Nephron (organoid): ENCODE data around the gene SIAH1.
A peak's percentile ranks its signal among the peaks of the same experiment; 100 is the strongest.

ENCODE experiments used
- H3K27ac Mint-ChIP-seq, 3 experiments: 2 replicates each; pipeline ENCODE4 v1.8.0; 2020; ENCODE audit warnings: mixed read lengths in 3 of 3, mild to moderate bottlenecking in 2 of 3, moderate library complexity in 1 of 3
- H3K27me3 Mint-ChIP-seq: 2 replicates; pipeline ENCODE4 v1.8.0; 2021; ENCODE audit warnings: low read depth, mild to moderate bottlenecking, moderate library complexity, mixed read lengths
- H3K36me3 Mint-ChIP-seq: 2 replicates; pipeline ENCODE4 v1.8.0; 2020; ENCODE audit warnings: low read depth, mixed read lengths
- H3K4me1 Mint-ChIP-seq: 2 replicates; pipeline ENCODE4 v1.8.0; 2020; ENCODE audit warnings: mixed read lengths
- H3K4me3 Mint-ChIP-seq, 3 experiments: 2 replicates each; pipeline ENCODE4 v1.8.0; 2020; ENCODE audit warnings: mild to moderate bottlenecking in 3 of 3, mixed read lengths in 3 of 3, moderate library complexity in 2 of 3
- H3K9me3 Mint-ChIP-seq: 2 replicates; pipeline ENCODE4 v1.8.0; 2020; ENCODE audit warnings: mixed read lengths
- TF ChIP-seq, protein P1 (sequence below), 3 experiments: fragments of 200-600 bp; sonication (generic); IDR thresholded peaks; one replicate each; pipeline ENCODE4 v1.5.0; 2021; ENCODE audit warnings: antibody characterized with exemption in 3 of 3; ENCODE audit not compliant: unreplicated experiment in 3 of 3

The SIAH1 gene

DNA sequence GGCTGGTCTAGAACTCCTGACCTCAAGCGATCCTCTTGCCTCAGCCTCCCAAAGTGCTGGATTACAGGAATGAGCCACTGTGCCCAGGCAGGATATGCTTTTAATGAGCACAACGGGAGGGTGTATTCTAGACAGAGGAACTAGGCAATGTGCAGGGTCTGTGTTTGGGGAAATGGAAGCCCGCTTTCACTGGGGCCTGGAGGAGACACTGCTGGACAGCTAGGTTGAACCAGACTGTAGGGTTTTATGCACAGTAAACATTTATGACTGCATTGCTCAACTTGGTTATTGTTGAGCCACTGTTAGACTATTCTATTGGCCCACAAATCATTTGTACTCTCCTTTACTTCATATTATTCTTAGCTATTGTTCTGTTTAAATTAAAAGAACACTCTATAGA lies 10.2 kb upstream of the SIAH1 start:
- Mint-ChIP-seq H3K27ac (no peak overlapping the region), H3K36me3 (no peaks in the 10 kb centered on the region), H3K9me3 (no peaks in the 10 kb centered on the region), H3K4me1 (peaks cover 11% of the 10 kb centered on the region), H3K27me3 (no peaks in the 10 kb centered on the region), H3K4me3 (no peak overlapping the region)
- TF ChIP-seq, protein P1, sequence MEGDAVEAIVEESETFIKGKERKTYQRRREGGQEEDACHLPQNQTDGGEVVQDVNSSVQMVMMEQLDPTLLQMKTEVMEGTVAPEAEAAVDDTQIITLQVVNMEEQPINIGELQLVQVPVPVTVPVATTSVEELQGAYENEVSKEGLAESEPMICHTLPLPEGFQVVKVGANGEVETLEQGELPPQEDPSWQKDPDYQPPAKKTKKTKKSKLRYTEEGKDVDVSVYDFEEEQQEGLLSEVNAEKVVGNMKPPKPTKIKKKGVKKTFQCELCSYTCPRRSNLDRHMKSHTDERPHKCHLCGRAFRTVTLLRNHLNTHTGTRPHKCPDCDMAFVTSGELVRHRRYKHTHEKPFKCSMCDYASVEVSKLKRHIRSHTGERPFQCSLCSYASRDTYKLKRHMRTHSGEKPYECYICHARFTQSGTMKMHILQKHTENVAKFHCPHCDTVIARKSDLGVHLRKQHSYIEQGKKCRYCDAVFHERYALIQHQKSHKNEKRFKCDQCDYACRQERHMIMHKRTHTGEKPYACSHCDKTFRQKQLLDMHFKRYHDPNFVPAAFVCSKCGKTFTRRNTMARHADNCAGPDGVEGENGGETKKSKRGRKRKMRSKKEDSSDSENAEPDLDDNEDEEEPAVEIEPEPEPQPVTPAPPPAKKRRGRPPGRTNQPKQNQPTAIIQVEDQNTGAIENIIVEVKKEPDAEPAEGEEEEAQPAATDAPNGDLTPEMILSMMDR (IDR thresholded peaks at IDR 0.05; ENCODE audit: unreplicated experiment in 3 of 3) = no peak

DNA sequence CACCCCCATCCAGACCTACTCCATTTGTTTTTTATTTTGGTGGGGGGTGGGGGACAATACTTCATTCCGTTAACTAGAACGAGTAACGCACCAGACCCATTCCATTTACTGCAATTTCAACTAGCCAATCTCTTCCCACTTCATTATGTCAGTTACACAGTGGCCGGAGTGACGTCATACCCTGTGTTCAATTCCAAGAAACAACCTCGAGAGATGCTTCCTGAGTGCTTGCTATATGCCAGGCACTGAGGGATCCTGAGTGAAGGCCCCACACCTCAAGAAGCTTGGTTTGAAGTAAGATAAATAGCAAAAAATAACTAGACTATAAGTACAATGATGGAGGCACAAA lies 9.1 kb upstream of the SIAH1 start:
- Mint-ChIP-seq H3K4me3 (no peak overlapping the region), H3K4me1 (peaks cover 11% of the 10 kb centered on the region), H3K36me3 (no peaks in the 10 kb centered on the region), H3K27ac (no peak overlapping the region), H3K27me3 (no peaks in the 10 kb centered on the region), H3K9me3 (no peaks in the 10 kb centered on the region)
- TF ChIP-seq, protein P1 (IDR thresholded peaks at IDR 0.05; ENCODE audit: unreplicated experiment in 3 of 3) = no peak

DNA sequence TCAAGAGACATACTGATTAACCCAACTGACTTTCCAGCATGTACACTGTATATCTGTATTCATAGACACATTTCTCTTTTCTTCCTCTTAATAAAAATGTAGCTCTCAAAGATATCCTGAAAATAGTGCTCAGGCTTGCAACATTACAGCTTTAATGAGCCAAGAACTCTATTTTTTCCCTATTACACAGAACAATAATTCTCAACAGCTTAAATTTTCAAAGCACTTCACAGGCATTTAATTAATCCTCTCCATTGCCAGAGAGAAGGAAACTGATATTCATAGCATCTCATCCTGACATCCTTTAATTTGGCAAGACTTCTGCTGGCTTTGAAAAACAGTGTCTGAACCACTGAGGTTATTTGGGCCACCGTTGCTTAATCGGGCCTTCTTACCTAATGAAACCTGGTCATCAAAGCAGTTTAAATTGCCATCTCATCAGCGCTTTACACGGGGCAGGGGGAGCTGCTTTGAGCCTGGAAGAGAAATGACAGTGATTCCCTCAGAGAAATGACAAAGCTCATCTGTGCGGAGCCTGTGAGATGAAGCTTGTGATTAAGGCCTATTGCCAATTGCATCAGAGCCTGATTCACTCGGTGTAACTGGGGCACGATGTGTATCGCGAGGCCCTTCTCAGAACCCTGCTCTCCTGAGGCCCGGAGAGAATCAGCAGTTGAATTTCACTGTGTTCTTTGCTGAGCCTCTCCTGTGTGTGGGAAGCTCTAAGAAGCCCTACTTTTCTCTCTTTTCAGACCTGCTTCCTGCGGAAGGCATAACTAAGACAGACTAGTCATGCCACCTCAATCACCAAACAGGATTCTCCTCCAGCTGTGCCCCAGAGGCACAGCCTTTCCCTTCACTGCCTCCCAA lies 8.5 kb upstream of the SIAH1 start:
- H3K36me3 Mint-ChIP-seq = no peaks in the 10 kb centered on the region
- no peak overlapping the region for H3K27ac Mint-ChIP-seq
- TF ChIP-seq, protein P1 (IDR thresholded peaks at IDR 0.05; ENCODE audit: unreplicated experiment in 3 of 3) = no peak
- H3K4me3 Mint-ChIP-seq = no peak overlapping the region
- peaks cover 11% of the 10 kb centered on the region for H3K4me1 Mint-ChIP-seq
- no peaks in the 10 kb centered on the region for H3K27me3 Mint-ChIP-seq
- no peaks in the 10 kb centered on the region for H3K9me3 Mint-ChIP-seq

DNA sequence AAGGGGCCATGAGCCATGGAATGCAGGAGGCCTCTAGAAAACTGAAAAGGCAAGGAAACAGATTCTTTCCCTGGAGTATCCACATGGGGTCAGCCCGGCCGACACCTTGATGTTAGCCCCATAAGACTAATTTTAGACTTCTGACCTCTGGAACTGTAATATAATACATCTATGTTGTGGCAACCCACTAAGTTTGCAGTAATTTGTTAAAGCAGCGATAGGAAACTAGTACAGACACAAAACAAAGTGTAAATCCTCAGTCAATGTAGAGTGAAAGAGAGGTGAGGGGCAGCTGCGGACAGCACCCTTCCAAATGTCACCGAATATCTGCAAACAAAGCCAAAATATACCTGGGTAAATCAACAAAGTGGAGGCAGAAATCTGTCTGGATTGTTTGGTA lies 7.2 kb upstream of the SIAH1 start:
- no peak overlapping the region for H3K4me3 Mint-ChIP-seq
- no peak overlapping the region for H3K27ac Mint-ChIP-seq
- no peaks in the 10 kb centered on the region for H3K27me3 Mint-ChIP-seq
- H3K36me3 Mint-ChIP-seq = no peaks in the 10 kb centered on the region
- TF ChIP-seq, protein P1 (IDR thresholded peaks at IDR 0.05; ENCODE audit: unreplicated experiment in 3 of 3) = no peak
- H3K4me1 Mint-ChIP-seq = peaks cover 11% of the 10 kb centered on the region
- H3K9me3 Mint-ChIP-seq = no peaks in the 10 kb centered on the region

DNA sequence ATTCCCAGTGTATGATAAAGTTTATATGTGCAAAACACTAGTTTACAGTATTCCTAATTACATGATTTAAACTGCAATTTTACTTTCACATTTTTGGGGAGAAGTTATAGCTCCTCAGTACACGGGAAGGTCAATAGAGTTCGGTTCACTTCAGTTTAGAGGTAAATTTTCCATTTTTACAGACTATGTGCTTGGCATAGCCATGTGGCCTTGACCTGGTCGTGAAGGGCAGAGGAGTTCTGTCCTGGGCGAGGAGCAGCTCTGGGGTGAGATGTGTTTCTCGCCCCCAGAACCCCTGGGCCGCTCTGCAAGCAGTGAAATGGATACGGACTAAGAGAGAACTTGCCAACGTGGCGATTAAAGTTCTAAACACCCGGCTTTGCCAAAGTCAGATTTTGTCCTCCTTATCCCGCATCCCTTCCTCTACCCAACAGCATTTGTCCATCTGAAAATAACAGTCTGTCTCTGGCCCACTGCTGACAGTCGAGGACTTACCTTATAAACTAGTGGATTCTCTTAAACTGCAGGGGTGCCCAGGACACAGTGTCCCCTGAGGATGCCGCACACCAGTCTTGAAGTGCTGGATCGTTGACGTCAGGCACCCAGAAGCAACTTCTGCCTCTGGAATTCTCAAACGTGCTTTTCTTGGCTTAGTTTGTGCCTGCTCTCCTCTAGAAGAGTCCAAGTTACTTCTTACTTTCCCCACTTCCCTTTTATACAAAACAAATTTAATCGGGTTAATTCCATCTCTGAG lies 1.5 kb upstream of the SIAH1 start:
- H3K36me3 Mint-ChIP-seq = no peaks in the 10 kb centered on the region
- H3K4me1 Mint-ChIP-seq = peaks cover 17% of the 10 kb centered on the region
- peak overlapping the region; percentile 63 to 98 (median 82) for H3K4me3 Mint-ChIP-seq
- peak overlapping the region; percentile 26 to 100 (median 99) for H3K27ac Mint-ChIP-seq
- no peaks in the 10 kb centered on the region for H3K27me3 Mint-ChIP-seq
- TF ChIP-seq, protein P1 (IDR thresholded peaks at IDR 0.05; ENCODE audit: unreplicated experiment in 3 of 3) = no peak
- H3K9me3 Mint-ChIP-seq = no peaks in the 10 kb centered on the region
